Stimulated activated CD4-positive, alpha-beta T cell treated with anti-CD3 and anti-CD28 coated beads, Interleukin-4, amount 100 ng/mL, for 4 hours (primary cell): ENCODE data around the gene CCDC106.

Experiments used
- DNase-seq, 2 experiments: peaks; one replicate each; pipeline ENCODE4 v3.0.0-alpha.2; 2020

Gene CCDC106

GRCh38 chr19:55670280-55671053 lies 22.5 kb downstream of the CCDC106 start:
- DNase-seq, result no peak

GRCh38 chr19:55671054-55671378 lies 23.0 kb downstream of the CCDC106 start:
- no peak for DNase-seq

- no peak for DNase-seq
These were observed 24.4 kb downstream of the CCDC106 start for GRCh38 chr19:55672418-55672817.

- DNase-seq, result no peak
These were observed 25.5 kb downstream of the CCDC106 start for GRCh38 chr19:55673465-55673864.

- DNase-seq, result no peak
These were observed 25.9 kb downstream of the CCDC106 start for GRCh38 chr19:55673889-55674288.

- DNase-seq, result no peak
These were observed 26.4 kb downstream of the CCDC106 start for GRCh38 chr19:55674459-55674840.

- DNase-seq, result peak; percentile 96 to 97
These were observed 27.0 kb downstream of the CCDC106 start, which contains the start of gene EPN1 for GRCh38 chr19:55674841-55675660. Gene EPN1, plus strand, starts transcription at chr19:55675226. Its CDS starts 3,402 bp downstream, at chr19:55678628.

GRCh38 chr19:55675661-55676354 lies 27.8 kb downstream of the CCDC106 start:
- no peak for DNase-seq

GRCh38 chr19:55676383-55676782 lies 28.4 kb downstream of the CCDC106 start:
- no peak for DNase-seq

GRCh38 chr19:55676889-55677505 lies 29.0 kb downstream of the CCDC106 start:
- DNase-seq, result no peak

- no peak for DNase-seq
These were observed 29.6 kb downstream of the CCDC106 start for GRCh38 chr19:55677572-55678028.

- DNase-seq, result no peak
These were observed 30.2 kb downstream of the CCDC106 start for GRCh38 chr19:55678121-55678671.

- no peak for DNase-seq
These were observed 31.6 kb downstream of the CCDC106 start for GRCh38 chr19:55679343-55680257.

- DNase-seq, result no peak
These were observed 32.5 kb downstream of the CCDC106 start for GRCh38 chr19:55680339-55681130.

- DNase-seq, result no peak
These were observed 33.4 kb downstream of the CCDC106 start for GRCh38 chr19:55681131-55682092.

- DNase-seq, result no peak
These were observed 35.6 kb downstream of the CCDC106 start for GRCh38 chr19:55683449-55684261.

- no peak for DNase-seq
These were observed 37.1 kb downstream of the CCDC106 start for GRCh38 chr19:55684946-55685681.

- DNase-seq, result no peak
These were observed 37.8 kb downstream of the CCDC106 start for GRCh38 chr19:55685776-55686175.
